Ovary (tissue), 9 donors: ENCODE data around the gene BUD31. TPM values are rescaled to one million over a fixed set of nuclear protein-coding genes. Genes with fewer than 3 reads are reported as not detected.

ENCODE experiments used
- DNase-seq, 5 donors: peaks; one replicate each; pipeline ENCODE4 v3.0.0-alpha.2; 2019 to 2020
- H3K27ac ChIP-seq, 2 donors: fragments of 200-600 bp; one replicate each; pipeline versions ENCODE4 v1.5.1 to v1.8.0; 2019 to 2022
- H3K27me3 ChIP-seq: fragments of 200-600 bp; one replicate; pipeline ENCODE4 v1.8.0; 2022
- H3K36me3 ChIP-seq: fragments of 200-600 bp; sonication (generic); one replicate; pipeline ENCODE4 v1.5.1; 2019
- H3K4me1 ChIP-seq: one replicate; pipeline ENCODE4 v1.8.1; 2013; ENCODE audit warnings: mild to moderate bottlenecking, moderate library complexity; ENCODE audit not compliant: insufficient read depth
- H3K4me3 ChIP-seq: fragments of 200-600 bp; sonication (generic); one replicate; pipeline ENCODE4 v1.5.1; 2017
- H3K9me3 ChIP-seq, 2 donors: fragments of 200-600 bp in 1 of 2; sonication (generic) in 1 of 2; one replicate each; pipeline versions ENCODE4 v1.5.1 to v1.8.1; 2013 to 2019; ENCODE audit warnings: mild to moderate bottlenecking in 1 of 2, moderate library complexity in 1 of 2
- EP300 ChIP-seq: sonication (generic); formaldehyde crosslinking; IDR thresholded peaks from one replicate; pipeline ENCODE4 v1.6.1; 2017; ENCODE audit warnings: antibody characterized with exemption
- POLR2A ChIP-seq: fragments of 450-650 bp; IDR thresholded peaks from one replicate; pipeline ENCODE4 v1.6.1; 2017; ENCODE audit warnings: antibody characterized with exemption, mild to moderate bottlenecking, moderate library complexity
- WGBS, 3 donors: extraction: QIAGEN DNeasy Blood & Tissue Kit in 1 of 3; methylation state at CpG; one replicate each; pipeline versions ENCODE4 v1.1.5 to v1.1.7; 2013 to 2017; 5-methylcytosine and 5-hydroxymethylcytosine counted together
- intact Hi-C, 4 donors: fragments of 100-400 bp; cut with DNase I; formaldehyde crosslinking; loops; one replicate each; pipeline versions ENCODE4 v1.11.0 to v1.15.1; 2022 to 2023
- polyA plus RNA-seq, 2 donors: library from polyadenylated mRNA; stranded (reverse); fragments of 200-250 nt in 1 of 2; fragments of 350-450 nt in 1 of 2; fragmentation: Illumina TruSeq in 1 of 2; extraction: RNeasy Lipid Tissue Mini Kit (QIAGEN cat#74804) in 1 of 2; gene quantifications; one replicate each; pipeline ENCODE4 v1.2.3, GENCODE V29; 2013 to 2014
- total RNA-seq, 7 donors: library from RNA; depleted of rRNA in 2 of 7; stranded (reverse); fragments of >200 nt in 2 of 7; fragmentation: NEBNext Ultra II Directional in 3 of 7; extraction: Animal tissue kit (Norgen Biotek cat#: 25700) in 3 of 7; gene quantifications; one replicate each; pipeline versions ENCODE4 v1.1.0 to v1.2.4, GENCODE V29; 2016 to 2023
- TF ChIP-seq, protein P1 (sequence below), 3 donors: fragments of 450-650 bp in 2 of 3; fragments of 200-600 bp in 1 of 3; IDR thresholded peaks; one replicate each; pipeline versions ENCODE4 v1.5.1 to v1.8.0; 2016 to 2022; ENCODE audit warnings: antibody characterized with exemption in 3 of 3, mild to moderate bottlenecking in 1 of 3
- donor health status: DM: no; HTN: no; CAD: no; lungs with moderate emphysema.
- donor health status: DM: no; HTN: no; CAD: no.
- donor health status: Bipolar disorder and iron deficiency.
- donor health status: DM: yes; HTN: yes; CAD: no.
- donor health status: DM: no; HTN: no; CAD: no.
- donor health status: DM: yes; HTN: yes; CAD: no.

Gene BUD31
- total and polyA plus RNA-seq, 9 donors, result 44.4 to 157 (median 65.2) TPM

GRCh38 chr7:99433158-99433557, 24.4 kb downstream of the BUD31 start:
- H3K27ac ChIP-seq, result no peak overlapping the region
- TF ChIP-seq POLR2A, result no peak
- TF ChIP-seq, protein P1, sequence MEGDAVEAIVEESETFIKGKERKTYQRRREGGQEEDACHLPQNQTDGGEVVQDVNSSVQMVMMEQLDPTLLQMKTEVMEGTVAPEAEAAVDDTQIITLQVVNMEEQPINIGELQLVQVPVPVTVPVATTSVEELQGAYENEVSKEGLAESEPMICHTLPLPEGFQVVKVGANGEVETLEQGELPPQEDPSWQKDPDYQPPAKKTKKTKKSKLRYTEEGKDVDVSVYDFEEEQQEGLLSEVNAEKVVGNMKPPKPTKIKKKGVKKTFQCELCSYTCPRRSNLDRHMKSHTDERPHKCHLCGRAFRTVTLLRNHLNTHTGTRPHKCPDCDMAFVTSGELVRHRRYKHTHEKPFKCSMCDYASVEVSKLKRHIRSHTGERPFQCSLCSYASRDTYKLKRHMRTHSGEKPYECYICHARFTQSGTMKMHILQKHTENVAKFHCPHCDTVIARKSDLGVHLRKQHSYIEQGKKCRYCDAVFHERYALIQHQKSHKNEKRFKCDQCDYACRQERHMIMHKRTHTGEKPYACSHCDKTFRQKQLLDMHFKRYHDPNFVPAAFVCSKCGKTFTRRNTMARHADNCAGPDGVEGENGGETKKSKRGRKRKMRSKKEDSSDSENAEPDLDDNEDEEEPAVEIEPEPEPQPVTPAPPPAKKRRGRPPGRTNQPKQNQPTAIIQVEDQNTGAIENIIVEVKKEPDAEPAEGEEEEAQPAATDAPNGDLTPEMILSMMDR (IDR thresholded peaks at IDR 0.05), result no peak
- TF ChIP-seq EP300, result no peak
- H3K4me3 ChIP-seq, result no peak overlapping the region
- WGBS, 3 donors, result 89 to 95% (median 90%) methylated on average over 9 of the region's 9 CpGs
- H3K9me3 ChIP-seq, result no peaks in the 10 kb centered on the region
- no peaks in the 10 kb centered on the region for H3K27me3 ChIP-seq
- no peaks in the 10 kb centered on the region for H3K36me3 ChIP-seq
- no peaks in the 10 kb centered on the region for H3K4me1 ChIP-seq
- intact Hi-C loops, result no loop called here
- DNase-seq, result no peak

GRCh38 chr7:99437946-99438572, 29.3 kb downstream of the BUD31 start:
- Histone ChIP-seq H3K36me3 (no peaks in the 10 kb centered on the region), H3K27ac (peak overlapping the region; percentile 56 to 68), H3K27me3 (no peaks in the 10 kb centered on the region), H3K4me1 (peaks cover 14% of the 10 kb centered on the region), H3K4me3 (peak overlapping the region; percentile 94), H3K9me3 (no peaks in the 10 kb centered on the region)
- DNase-seq, result peak in 2 of 5 donors; percentile 29 to 37
- TF ChIP-seq EP300 (no peak), POLR2A (no peak)
- TF ChIP-seq, protein P1 (IDR thresholded peaks at IDR 0.05), result no peak
- 10 to 16% (median 11%) methylated on average over 20 of the region's 20 CpGs for WGBS, 3 donors
- intact Hi-C loops, result no loop called here

DNA sequence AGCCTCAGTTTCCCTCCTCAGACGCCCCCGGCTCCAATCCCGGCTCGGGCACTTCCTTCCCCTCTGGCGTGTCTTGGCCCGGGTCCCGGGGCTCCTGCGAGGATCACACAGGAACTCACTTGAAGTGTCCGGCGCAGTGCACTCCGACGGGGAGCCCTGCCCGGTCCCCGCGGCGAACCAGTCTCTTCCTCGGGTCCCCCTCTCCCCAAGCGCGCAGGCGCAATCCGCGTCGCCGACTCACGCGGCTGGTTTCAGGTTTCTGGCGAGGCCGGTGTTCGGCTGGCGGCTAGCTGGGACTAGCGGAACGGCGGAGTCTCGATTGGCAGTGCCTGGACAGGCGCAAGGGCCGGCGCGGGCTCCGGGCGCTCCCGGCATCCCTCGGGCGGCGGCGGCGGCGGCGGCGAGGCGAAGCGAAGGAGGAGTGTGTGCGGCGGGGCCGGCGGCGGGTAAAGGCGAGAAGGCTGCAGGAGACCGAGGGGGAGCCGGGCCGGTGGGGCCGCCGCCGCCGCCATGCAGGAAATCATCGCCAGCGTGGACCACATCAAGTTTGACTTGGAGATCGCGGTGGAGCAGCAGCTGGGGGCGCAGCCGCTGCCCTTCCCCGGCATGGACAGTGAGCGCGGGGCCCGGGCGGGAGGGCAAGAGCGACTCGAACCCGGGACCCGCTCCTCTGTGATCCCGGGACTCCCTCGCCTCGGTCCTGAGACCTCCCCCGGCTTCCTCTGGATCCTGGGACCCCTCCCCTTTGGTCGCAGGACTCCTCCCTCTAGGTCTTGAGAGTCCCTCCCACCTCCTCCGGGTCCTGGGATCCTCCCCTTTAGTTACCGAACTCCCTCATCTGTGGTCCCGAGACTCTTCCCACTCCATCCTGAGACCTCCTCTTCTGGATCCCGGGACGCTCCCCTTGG, 30.1 kb downstream of the BUD31 start, which contains the start of the genes CPSF4 and PTCD1:
CPSF4 (plus strand) TSS at position 371 of the 908 bp plus-strand sequence; CDS start at position 511, 140 bp downstream.
PTCD1 (minus strand) TSS at position 226 of the 908 bp plus-strand sequence. CDS start 3,556 bp downstream, outside the sequence.
- intact Hi-C loops, result no loop called here
- Histone ChIP-seq H3K36me3 (no peaks in the 10 kb centered on the region), H3K9me3 (no peaks in the 10 kb centered on the region), H3K27me3 (no peaks in the 10 kb centered on the region), H3K4me1 (peaks cover 14% of the 10 kb centered on the region), H3K27ac (peak within 1 kb of the TSS; percentile 56 to 68), H3K4me3 (peak within 1 kb of the TSS; percentile 94)
- TF ChIP-seq, protein P1 (IDR thresholded peaks at IDR 0.05), result no peak
- TF ChIP-seq EP300 (no peak), POLR2A (peak; percentile 32)
- DNase-seq, result peak; percentile 94 to 97 (median 96)
- WGBS, 3 donors, result 0 to 1% (median 0%) methylated on average over 53 to 89 of the region's 89 CpGs

- no peaks in the 10 kb centered on the region for H3K27me3 ChIP-seq
- no peaks in the 10 kb centered on the region for H3K9me3 ChIP-seq
- TF ChIP-seq EP300 (no peak), POLR2A (no peak)
- TF ChIP-seq, protein P1 (IDR thresholded peaks at IDR 0.05), result no peak
- 62 to 72% (median 62%) methylated on average over 9 of the region's 9 CpGs for WGBS, 3 donors
- no peak for DNase-seq
- intact Hi-C loops, result no loop called here
- H3K36me3 ChIP-seq, result no peaks in the 10 kb centered on the region
- peaks cover 14% of the 10 kb centered on the region for H3K4me1 ChIP-seq
- no peak overlapping the region for H3K27ac ChIP-seq
- no peak overlapping the region for H3K4me3 ChIP-seq
These were observed 31.4 kb downstream of the BUD31 start for GRCh38 chr7:99440195-99440594.
